ENCODE results near the gene TSPO2.

DNA sequence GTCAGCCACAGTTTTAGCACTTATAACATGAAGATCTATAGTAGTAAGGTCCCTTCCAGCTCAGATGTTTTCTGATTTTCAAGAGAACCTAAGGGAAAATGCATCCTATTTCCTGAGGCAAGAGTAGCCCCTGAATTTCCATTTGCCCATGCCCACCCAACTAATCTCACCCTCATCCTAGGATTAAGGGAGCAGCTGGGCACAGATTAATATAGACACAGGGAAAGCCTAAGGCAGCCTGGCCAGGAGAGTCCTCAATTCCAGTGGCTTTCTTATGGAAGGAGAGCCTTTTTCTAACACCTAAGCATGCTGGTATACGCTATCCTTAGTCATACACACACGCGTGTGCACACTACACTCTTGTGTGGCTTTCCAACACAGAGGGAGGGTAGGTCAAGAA is 12.2 kb downstream of the TSPO2 start:
- TF ChIP-seq, protein P1, sequence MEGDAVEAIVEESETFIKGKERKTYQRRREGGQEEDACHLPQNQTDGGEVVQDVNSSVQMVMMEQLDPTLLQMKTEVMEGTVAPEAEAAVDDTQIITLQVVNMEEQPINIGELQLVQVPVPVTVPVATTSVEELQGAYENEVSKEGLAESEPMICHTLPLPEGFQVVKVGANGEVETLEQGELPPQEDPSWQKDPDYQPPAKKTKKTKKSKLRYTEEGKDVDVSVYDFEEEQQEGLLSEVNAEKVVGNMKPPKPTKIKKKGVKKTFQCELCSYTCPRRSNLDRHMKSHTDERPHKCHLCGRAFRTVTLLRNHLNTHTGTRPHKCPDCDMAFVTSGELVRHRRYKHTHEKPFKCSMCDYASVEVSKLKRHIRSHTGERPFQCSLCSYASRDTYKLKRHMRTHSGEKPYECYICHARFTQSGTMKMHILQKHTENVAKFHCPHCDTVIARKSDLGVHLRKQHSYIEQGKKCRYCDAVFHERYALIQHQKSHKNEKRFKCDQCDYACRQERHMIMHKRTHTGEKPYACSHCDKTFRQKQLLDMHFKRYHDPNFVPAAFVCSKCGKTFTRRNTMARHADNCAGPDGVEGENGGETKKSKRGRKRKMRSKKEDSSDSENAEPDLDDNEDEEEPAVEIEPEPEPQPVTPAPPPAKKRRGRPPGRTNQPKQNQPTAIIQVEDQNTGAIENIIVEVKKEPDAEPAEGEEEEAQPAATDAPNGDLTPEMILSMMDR (IDR thresholded peaks at IDR 0.05; ENCODE audit: low read length): no peak
- no peak for TF ChIP-seq EZH2 (IDR thresholded peaks at IDR 0.05; ENCODE audit: borderline replicate concordance, low read length)
